Testis (tissue), 3 donors: Measurements from ENCODE around the gene AATF. TPM values are rescaled to one million over a fixed set of nuclear protein-coding genes. Genes with fewer than 3 reads are reported as not detected.

Source experiments
- DNase-seq: peaks from one replicate; pipeline ENCODE4 v3.0.0-alpha.2; 2019
- H3K27ac ChIP-seq, 2 donors: fragments of 200-600 bp; sonication (generic); one replicate each; pipeline ENCODE4 v1.5.1; 2019
- H3K27me3 ChIP-seq: fragments of 200-600 bp; sonication (generic); one replicate; pipeline ENCODE4 v1.5.1; 2019
- H3K36me3 ChIP-seq: fragments of 200-600 bp; sonication (generic); one replicate; pipeline ENCODE4 v1.5.1; 2017; ENCODE audit warnings: low read depth; ENCODE audit errors: missing control alignments
- H3K4me1 ChIP-seq: fragments of 200-600 bp; sonication (generic); one replicate; pipeline ENCODE4 v1.5.1; 2019
- H3K4me3 ChIP-seq, 2 donors: fragments of 200-600 bp; sonication (generic); one replicate each; pipeline ENCODE4 v1.5.1; 2017 to 2019
- H3K9me3 ChIP-seq: fragments of 200-600 bp; sonication (generic); one replicate; pipeline ENCODE4 v1.5.1; 2017
- POLR2A ChIP-seq: fragments of 450-650 bp; IDR thresholded peaks from one replicate; pipeline ENCODE4 v1.6.1; 2017; ENCODE audit warnings: antibody characterized with exemption, mild to moderate bottlenecking, moderate library complexity
- WGBS, 2 donors: methylation state at CpG; one replicate each; pipeline ENCODE4 v1.1.5; 2018; 5-methylcytosine and 5-hydroxymethylcytosine counted together
- intact Hi-C: fragments of 100-400 bp; cut with DNase I; formaldehyde crosslinking; loops from one replicate; pipeline ENCODE4 v1.15.1; 2023; ENCODE audit warnings: low total_unique reads
- polyA plus RNA-seq: library from polyadenylated mRNA; stranded (reverse); fragments of 350-450 nt; fragmentation: Illumina TruSeq; extraction: RNeasy Lipid Tissue Mini Kit (QIAGEN cat#74804); gene quantifications from one replicate; pipeline ENCODE4 v1.2.3, GENCODE V29; 2014; ENCODE audit warnings: low read depth, low replicate concordance; ENCODE audit not compliant: insufficient read depth
- total RNA-seq, 2 donors: library from RNA; depleted of rRNA; stranded (reverse); fragments of >200 nt; gene quantifications; one replicate each; pipeline ENCODE4 v1.2.3, GENCODE V29; 2016
- TF ChIP-seq, protein P1 (sequence below), 3 experiments: fragments of 450-650 bp in 2 of 3; fragments of 200-600 bp in 1 of 3; sonication (generic) in 1 of 3; IDR thresholded peaks; one replicate each; pipeline ENCODE4 v1.5.1; 2016 to 2019; ENCODE audit warnings: antibody characterized with exemption in 3 of 3, mild to moderate bottlenecking in 2 of 3, moderate library complexity in 1 of 3

The AATF gene
- total and polyA plus RNA-seq, 3 donors from 2014 or later, result 38.7 to 57.9 (median 39.5) TPM

DNA sequence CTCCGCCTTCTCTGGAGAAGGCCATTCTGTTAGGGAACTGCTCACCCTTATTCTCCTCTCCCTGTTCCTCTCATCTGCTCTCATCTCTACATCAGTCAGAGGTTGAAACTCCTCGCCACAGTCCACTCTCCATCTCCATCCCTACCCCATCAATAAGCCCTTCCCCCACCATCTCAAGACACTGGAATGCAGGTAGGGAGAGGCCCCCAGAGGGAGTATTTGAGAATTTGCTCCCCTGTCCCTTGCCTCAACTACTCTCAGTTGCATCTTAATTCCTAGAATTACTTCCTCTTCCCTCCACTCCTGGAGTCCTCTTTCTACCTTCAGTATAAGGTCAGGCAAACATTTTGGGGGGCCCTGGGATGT, 2.0 kb upstream of the AATF start:
- no peak for DNase-seq
- Histone ChIP-seq H3K4me3 (no peak overlapping the region), H3K27ac (no peak overlapping the region), H3K4me1 (peaks cover 17% of the 10 kb centered on the region), H3K27me3 (peaks cover 4% of the 10 kb centered on the region), H3K9me3 (no peaks in the 10 kb centered on the region), H3K36me3 (no peaks in the 10 kb centered on the region)
- intact Hi-C loops, result no loop called here
- TF ChIP-seq POLR2A, result no peak
- TF ChIP-seq, protein P1, sequence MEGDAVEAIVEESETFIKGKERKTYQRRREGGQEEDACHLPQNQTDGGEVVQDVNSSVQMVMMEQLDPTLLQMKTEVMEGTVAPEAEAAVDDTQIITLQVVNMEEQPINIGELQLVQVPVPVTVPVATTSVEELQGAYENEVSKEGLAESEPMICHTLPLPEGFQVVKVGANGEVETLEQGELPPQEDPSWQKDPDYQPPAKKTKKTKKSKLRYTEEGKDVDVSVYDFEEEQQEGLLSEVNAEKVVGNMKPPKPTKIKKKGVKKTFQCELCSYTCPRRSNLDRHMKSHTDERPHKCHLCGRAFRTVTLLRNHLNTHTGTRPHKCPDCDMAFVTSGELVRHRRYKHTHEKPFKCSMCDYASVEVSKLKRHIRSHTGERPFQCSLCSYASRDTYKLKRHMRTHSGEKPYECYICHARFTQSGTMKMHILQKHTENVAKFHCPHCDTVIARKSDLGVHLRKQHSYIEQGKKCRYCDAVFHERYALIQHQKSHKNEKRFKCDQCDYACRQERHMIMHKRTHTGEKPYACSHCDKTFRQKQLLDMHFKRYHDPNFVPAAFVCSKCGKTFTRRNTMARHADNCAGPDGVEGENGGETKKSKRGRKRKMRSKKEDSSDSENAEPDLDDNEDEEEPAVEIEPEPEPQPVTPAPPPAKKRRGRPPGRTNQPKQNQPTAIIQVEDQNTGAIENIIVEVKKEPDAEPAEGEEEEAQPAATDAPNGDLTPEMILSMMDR (IDR thresholded peaks at IDR 0.05), result no peak
- WGBS, 2 donors, result 55 to 79% methylated on average over 2 of the region's 2 CpGs

DNA sequence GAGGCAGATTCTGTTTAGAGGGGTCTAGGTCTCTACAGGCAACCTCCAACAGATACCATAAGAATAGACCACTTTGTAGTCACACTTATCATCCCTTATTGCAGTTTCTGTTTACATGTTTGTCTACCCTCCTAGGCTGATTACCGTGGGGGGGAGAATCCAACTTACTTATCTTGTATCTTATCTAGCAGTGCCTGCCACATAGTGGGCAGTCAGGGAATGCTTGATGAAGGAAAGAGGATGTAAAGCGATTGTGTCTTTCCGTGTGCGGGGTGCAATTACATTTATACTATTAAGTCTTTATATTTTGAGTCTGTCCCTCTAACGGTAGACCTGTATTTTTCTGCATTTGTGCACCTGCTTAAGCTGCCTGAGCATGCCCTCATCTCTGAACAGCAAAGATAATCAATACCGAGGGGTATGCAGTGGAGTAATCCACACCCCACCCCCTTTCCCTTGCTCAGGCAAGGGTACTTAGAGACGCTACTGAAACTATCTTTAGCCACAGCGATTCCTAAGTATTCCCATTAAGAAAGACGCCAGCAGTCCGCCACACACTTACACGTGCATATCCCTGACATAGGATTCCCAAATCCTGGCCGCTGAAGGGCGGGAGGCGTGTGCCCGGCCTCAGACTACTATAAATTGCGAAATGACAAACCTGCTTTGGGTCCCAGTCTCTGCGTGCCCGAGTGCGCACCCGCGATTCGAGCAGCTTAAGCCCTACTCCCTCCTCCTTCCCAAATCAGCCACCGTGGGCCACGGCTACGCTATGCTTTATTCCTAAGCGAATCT, 635 bp upstream of the AATF start:
- intact Hi-C loops, result no loop called here
- H3K9me3 ChIP-seq, result no peaks in the 10 kb centered on the region
- peak overlapping the region; percentile 84 to 87 for H3K4me3 ChIP-seq
- no peak for DNase-seq
- peaks cover 4% of the 10 kb centered on the region for H3K27me3 ChIP-seq
- TF ChIP-seq, protein P1 (IDR thresholded peaks at IDR 0.05), result no peak
- TF ChIP-seq POLR2A, result no peak
- peak overlapping the region; percentile 60 to 90 for H3K27ac ChIP-seq
- H3K36me3 ChIP-seq, result no peaks in the 10 kb centered on the region
- WGBS, 2 donors, result 2 to 4% methylated on average over 17 to 26 of the region's 26 CpGs
- H3K4me1 ChIP-seq, result peaks cover 17% of the 10 kb centered on the region

DNA sequence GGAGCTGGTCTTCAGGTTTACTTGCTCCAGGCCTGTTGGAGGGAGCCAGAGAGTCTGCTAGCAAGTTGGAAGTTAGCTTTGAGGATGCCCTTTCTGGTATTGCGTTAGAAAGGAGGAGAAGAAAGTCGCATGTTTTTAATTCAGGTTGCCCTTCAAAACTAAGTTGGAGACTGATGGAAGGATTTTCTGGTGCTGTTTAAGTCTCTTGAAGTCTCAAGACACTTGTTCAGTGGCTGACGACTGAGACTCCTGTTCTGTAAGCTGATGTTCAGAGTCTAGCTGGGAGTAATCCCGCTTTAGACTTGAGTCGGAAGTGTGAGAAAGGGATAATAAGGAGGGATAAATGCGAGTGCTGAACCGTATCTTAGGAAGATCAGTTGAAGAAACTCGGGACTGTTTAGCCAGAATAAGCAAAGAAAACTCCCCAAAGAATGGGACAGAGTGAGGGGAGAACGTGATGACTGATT, 740 bp downstream of the AATF start:
- intact Hi-C loops, result no loop called here
- H3K36me3 ChIP-seq, result no peaks in the 10 kb centered on the region
- H3K4me1 ChIP-seq, result peaks cover 17% of the 10 kb centered on the region
- H3K4me3 ChIP-seq, result peak overlapping the region; percentile 84 to 87
- TF ChIP-seq, protein P1 (IDR thresholded peaks at IDR 0.05), result no peak
- TF ChIP-seq POLR2A, result no peak
- WGBS, 2 donors, result 4 to 5% methylated on average over 9 of the region's 9 CpGs
- no peak for DNase-seq
- no peaks in the 10 kb centered on the region for H3K9me3 ChIP-seq
- peaks cover 4% of the 10 kb centered on the region for H3K27me3 ChIP-seq
- peak overlapping the region; percentile 81 to 90 for H3K27ac ChIP-seq

DNA sequence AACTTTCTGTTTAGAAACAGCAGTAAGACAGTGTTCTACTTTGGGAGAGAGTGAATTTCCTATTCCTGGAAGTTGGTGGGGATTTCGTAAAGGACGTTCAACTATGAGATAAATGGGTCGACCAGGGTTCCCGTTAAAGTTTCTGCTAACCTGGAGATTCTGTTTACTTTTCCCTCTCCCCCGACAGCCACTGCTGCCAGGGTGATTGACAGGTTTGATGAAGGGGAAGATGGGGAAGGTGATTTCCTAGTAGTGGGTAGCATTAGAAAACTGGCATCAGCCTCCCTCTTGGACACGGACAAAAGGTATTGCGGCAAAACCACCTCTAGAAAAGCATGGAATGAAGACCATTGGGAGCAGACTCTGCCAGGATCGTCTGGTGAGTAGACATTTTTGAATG, 1.3 kb downstream of the AATF start:
- H3K4me1 ChIP-seq, result peaks cover 17% of the 10 kb centered on the region
- TF ChIP-seq, protein P1 (IDR thresholded peaks at IDR 0.05), result no peak
- TF ChIP-seq POLR2A, result no peak
- H3K4me3 ChIP-seq, result no peak overlapping the region
- WGBS, 2 donors, result 39 to 56% methylated on average over 8 of the region's 8 CpGs
- DNase-seq, result no peak
- H3K27ac ChIP-seq, result no peak overlapping the region
- intact Hi-C loops, result no loop called here
- H3K36me3 ChIP-seq, result no peaks in the 10 kb centered on the region
- H3K9me3 ChIP-seq, result no peaks in the 10 kb centered on the region
- peaks cover 4% of the 10 kb centered on the region for H3K27me3 ChIP-seq
